HG02884 (cell line): ENCODE measurements around the gene HMCN1.
"Not testable (repeated sequence)": the region's sequence is repeated elsewhere in the genome, so short reads cannot be mapped to it uniquely, and the experiment has no call there.

Source experiments
- ATAC-seq: cut with Tn5 transposase; IDR thresholded peaks from one replicate; pipeline ENCODE4 v1.9.1; 2021; ENCODE audit warnings: mild to moderate bottlenecking, moderate library complexity; ENCODE audit not compliant: unreplicated experiment

Gene HMCN1

DNA sequence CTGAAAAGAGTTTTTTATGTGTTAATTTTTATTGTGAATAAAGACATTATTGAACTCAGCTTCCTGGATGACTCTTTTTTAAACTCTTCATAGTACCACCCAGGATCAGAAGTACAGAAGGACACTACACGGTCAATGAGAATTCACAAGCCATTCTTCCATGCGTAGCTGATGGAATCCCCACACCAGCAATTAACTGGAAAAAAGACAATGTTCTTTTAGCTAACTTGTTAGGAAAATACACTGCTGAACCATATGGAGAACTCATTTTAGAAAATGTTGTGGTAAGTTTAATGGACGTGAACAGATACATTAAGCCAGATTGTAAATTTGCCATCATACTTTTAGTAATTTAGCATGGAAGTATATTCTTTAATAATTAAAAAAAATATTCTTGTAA is 391.3 kb downstream of the HMCN1 start:
- ATAC-seq, result no peak

DNA sequence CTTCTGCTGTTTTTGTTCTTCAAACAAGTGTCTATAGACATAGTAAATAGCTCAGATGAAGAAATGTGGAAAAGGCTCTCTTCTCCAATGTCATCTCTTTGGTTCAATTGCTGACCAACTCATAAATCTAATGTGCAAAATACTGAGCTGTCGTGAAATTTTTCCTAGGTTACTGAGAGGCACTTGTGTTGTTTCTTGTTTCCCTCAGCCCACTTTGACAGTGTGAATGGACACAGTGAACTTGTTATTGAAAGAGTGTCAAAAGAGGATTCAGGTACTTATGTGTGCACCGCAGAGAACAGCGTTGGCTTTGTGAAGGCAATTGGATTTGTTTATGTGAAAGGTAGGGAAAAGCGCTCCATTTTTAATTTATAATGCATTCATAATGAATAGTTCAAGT is 395.6 kb downstream of the HMCN1 start:
- no peak for ATAC-seq

DNA sequence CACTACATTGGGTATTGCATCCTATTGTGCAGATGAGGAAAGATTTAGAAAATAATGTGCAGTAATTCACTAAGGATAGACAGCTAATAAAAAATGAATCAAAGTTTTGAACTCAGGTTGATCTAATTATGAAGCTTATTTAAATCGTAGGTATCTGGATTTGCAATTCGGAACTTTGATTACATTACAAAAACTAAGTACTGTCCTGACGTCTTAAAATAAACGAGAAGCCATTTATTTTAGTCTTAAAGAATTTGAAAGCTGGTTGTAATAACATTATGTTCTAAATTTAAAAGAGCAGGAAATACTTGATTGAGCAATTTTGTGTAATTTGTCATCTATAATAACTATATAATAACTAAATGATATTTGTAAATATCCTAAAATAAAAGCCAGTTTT is 404.9 kb downstream of the HMCN1 start:
- ATAC-seq, result no peak

DNA sequence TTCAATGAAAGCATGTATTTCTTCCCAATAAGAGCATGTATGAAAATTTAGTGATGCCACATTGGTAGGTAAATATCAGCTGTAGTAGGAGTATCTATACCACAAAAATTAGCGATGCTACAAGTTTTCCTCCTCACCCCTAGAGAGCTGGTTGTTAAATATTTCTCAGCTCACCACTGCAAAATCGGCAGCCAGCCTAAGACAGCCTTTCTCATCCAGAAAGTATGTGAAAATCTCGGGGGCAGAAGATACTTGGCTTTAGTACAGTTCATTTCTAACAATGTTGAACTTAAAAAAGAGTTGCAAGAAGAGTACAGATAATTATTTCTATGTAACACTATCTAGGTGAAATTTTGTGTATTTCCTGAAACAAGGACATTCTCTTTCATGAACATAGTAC is 405.5 kb downstream of the HMCN1 start:
- no peak for ATAC-seq

DNA sequence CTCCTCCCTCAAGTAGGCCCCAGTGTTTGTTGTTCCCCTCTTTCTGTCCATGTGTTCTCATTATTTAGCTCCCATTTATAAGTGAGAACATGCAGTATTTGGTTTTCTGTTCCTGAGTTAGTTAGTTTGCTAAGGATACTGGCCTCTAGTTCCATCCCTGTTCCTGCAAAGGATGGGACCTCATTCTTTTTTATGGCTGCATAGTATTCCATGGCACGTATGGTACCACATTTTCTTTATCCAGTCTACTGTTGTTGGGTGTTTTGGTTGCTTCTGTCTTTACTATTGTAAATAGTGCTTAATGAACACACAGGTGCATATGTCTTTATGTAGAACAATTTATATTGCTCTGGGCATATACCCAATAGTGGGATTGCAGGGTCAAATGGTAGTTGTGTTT is 408.0 kb downstream of the HMCN1 start:
- ATAC-seq, result no peak

DNA sequence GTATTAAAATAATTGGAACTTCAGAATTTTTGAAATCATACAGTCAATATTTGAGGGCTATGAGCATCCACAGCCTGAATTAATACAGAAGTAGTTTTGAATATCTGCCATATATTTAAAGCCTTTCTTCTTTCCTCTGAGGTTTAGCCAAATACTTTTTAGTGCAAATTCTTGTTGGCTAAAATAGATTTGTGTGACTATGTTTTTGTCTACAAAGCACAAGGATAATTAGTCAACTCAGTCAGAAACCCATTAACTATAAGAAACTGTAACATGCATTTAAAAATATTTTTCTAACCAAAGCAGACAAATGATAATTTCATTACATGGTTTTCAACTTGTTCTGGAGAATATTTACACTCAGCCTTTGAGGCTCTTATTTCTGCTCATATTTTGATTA is 408.7 kb downstream of the HMCN1 start:
- no peak for ATAC-seq

DNA sequence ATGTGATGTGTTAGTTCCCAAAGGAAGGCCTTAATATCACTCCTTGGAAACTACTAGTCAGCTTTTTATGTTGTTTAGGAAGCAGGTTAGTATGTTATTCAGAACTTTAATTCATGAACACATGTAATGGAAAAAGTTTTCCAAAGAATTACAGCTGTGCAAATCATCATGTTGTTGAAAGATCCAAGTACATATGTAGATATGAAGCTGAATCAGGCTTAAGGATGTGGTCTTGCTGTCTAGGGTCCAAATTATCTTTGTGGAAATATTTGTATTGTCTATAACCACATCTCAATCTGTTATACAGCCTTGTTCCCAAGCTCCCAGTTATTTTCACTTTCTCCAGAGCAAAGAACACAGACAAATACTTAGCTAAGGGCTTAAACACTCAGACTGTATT is 409.3 kb downstream of the HMCN1 start:
- ATAC-seq, result no peak

DNA sequence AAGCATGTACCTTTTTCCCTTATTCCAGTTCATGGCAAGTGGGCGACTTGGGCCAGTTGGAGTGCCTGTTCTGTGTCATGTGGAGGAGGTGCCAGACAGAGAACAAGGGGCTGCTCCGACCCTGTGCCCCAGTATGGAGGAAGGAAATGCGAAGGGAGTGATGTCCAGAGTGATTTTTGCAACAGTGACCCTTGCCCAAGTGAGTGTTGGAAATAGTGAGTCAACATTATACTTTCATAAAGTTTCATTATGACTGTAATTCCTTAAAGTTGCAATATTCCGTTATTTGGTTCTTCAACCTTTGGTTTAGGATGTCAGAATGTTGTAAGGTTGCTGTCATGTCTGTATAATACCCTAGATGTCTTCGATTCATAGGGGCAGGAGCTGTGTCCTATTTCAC is 410.3 kb downstream of the HMCN1 start:
- no peak for ATAC-seq

DNA sequence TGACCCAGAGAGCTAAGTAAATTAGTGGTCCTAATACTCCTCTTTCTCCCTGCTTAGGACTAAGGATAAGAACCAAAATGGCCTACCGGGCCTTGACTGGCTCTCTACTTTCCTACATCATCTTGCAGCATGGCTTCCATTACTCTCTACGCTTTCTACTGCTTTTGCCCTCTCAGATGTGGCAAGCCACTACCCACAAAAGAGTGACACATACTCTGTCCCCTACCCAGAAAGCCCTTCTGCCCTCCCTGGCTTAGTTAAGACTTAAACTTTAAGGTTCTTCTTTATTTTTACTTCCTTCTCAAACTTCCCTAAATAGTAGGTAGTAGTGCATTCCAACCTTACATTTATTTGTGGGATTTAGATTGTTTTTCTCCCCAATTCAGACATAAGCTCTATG is 412.8 kb downstream of the HMCN1 start:
- ATAC-seq, result no peak

DNA sequence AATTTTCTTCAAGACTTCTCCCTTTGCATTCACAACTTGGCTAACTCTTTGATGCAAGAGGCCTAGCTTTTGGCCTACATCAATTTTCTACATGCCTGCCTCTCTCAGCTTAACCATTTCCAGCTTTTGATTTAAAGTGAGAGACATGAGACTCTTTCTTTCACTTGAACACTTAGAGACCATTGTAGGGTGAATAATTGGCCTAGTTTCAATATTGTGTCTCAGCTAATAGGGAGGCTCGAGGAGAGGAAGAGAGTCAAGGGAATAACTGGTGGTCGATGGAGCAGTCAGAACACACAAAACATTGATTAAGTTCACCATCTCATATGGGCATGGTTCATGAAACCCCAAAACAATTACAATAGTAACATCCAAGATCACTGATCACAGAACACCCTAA is 415.4 kb downstream of the HMCN1 start:
- no peak for ATAC-seq

DNA sequence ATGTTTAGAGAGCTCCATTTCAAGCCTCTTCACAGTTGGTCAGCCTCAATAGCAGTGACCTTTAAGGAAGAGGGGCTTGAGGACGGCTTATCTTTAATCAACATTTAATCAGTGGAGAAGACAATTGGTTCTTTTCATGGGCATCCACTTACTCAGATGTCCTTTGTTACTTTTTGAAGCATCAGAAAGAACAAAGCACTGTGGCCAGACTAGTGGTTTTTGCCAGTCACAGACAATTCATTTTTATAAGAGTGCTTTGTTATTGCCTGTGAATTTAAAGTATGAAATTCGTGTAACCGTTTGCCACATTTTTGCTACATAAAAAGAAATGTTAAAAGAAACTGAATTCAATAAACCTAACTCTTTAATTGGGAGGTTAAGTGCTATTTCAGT is 418.0 kb downstream of the HMCN1 start:
- ATAC-seq, result no peak

DNA sequence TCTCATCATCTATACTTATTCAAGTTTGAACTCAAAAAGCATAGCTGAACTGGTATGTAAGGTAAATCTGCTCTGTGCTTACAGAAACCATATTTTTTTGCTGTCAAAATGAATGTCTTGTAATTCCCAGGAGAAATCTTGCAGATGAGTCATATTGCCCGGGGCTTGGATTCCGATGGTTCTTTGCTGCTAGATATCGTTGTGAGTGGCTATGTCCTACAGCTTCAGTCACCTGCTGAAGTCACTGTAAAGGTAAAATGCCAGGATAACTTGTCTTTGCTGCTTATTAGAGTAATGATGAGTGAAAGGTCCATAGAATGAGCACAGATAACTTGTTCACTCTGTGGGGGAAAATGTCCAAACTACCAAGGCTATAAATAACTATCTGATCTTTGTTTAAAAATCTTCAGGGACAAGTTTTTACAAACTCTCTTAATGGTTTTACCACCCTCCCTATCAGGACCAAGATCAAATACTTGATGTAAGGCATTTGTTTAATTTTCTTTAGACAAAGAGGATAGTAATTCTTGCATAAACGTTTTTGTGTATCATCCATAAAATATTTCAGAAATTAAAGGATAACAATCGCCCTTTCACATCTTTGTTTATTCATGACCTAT is 418.5 kb downstream of the HMCN1 start:
- no peak for ATAC-seq

DNA sequence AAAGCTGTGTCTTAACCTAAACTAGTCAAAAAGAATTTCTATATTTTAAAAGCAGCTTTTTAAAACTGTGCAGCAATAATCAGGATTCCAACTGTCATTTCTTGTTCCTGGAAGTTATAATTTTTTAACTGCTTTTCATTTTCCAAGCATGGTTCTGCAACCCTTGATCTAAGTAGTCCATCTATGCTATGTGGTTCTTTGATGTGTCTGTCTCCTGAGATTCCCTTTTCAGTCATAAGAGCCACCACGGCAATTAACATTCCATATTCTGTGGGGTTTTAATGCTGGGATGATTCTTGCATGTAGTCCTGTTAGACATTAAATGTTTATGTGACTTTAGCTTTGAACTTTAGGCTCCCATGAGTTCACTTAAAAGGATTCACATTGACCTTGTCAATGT is 420.5 kb downstream of the HMCN1 start:
- no peak for ATAC-seq

DNA sequence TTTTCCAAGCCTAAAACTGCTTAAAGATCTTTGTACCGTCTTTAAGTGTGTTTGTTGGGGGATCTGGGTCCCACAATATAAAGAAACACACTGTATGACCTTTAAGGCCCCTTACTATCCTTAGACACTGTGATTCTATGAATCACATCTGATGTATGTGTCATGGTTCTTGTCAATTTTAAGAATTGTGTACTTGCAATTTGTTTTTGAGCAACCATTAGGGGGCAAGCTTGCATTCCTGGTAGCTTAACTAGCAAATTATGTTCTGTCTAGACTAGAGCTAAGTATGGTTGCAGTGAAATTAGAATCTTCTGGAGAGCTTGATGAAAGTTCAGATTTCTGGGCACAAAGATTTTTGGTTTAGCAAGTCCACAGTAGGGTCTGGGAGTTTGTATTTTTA is 421.4 kb downstream of the HMCN1 start:
- peak; percentile 69 for ATAC-seq

DNA sequence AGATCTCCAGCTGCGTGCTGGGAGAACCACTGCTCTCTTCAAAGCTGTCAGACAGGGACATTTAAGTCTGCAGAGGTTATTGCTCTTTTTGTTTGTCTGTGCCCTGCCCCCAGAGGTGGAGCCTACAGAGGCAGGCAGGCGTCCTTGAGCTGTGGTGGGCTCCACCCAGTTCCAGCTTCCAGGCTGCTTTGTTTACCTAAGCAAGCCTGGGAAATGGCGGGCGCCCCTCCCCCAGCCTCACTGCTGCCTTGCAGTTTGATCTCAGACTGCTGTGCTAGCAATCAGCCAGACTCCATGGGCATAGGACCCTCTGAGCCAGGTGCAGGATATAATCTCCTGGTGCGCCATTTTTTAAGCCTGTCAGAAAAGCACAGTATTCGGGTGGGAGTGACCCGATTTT is 428.7 kb downstream of the HMCN1 start:
- ATAC-seq, result not testable (repeated sequence)

DNA sequence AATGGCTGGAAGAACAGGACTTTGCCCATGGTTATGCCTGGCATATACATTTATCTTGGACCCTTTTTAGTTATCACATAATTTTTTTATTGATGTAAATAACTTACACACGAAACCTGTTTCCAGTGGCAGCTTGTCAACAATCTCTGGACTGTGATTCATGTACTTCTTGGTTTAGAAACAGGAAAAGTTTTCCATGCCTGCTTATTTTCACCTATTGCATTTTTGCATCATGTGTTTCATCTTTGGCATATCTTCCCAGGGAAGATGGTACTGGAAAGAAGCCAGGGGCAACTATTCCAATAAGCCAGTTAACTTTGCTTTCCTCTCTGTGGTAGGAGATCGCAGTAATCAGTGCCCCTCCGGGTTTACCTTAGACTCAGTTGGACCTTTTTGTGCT is 430.6 kb downstream of the HMCN1 start:
- ATAC-seq, result no peak

DNA sequence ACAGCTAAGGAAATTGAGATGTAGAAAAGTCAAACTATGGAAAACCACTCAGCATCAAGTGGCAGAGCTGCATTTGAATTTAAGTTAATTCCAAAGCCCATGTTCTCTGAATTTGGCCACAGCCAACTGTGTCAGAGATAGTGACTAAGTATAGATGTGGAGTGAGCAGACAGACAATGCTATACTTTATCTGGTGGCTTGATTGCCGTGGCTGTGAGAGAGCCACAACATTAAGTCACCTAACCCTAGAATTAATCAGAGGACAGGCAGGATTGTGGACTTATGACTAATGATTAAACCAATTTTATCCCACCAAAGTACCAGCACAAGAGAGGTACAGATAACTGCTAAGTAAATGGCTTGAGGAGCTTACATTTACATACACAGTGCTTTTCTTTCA is 431.1 kb downstream of the HMCN1 start:
- no peak for ATAC-seq

DNA sequence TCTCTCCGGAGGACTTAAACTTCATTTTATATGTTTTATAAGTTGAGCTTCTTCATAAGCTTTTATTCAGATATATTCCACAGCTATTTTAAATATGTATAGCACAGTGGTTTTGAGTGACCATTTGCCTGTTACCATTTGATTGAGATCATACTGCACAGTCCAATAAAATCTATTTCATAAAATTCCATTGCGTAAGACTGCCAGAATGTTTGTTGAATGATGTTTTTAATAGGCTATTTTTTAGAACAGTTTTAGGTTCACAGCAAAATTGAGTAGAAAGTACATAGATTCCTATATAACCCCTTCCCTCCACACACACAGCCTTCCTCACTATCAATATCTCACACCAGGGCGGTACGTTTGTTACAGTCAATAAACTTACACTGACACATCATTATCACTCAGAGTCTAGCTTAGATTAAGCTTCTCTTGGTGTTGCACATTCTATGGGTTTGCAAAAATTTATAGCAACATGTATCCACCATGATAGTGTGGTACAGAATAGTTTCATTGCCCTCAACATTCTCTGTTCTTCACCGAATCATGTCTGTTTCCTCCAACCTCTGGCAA is 433.0 kb downstream of the HMCN1 start:
- ATAC-seq, result no peak

DNA sequence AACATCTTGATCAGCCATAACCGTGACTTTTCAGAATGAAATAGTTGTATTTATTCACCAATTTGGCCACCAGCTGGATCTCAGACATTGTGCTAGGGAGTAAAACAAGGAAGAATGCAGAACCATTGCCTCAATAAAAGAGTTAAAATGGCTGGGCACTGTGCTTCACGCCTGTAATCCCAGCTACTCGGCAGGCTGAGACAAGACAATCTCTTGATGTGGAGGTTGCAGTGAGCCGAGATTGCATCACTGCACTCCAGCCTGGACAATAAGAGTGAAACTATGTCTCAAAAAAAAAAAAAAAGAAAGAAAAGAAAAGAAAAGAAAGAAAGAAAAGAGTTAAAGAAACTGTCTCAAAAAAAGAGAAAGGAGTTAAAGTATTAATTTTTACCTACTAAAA is 441.4 kb downstream of the HMCN1 start:
- no peak for ATAC-seq

DNA sequence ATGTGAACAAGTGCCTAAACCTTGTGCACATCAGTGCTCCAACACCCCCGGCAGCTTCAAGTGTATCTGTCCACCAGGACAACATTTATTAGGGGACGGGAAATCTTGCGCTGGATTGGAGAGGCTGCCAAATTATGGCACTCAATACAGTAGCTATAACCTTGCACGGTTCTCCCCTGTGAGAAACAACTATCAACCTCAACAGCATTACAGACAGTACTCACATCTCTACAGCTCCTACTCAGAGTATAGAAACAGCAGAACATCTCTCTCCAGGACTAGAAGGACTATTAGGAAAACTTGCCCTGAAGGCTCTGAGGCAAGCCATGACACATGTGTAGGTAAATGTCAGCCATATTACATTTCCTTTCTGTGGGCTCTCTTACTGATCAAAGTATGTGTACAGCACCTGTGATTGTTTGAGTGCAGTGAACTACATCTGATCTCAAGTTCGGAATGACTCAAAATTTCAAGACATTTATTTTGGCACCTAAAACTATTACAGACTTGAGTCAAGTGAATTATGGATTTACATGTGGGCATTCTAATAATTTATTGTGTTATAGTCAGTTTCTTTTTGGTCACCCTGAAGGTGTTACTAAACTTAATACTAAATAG is 444.3 kb downstream of the HMCN1 start:
- peak; percentile 39 for ATAC-seq

DNA sequence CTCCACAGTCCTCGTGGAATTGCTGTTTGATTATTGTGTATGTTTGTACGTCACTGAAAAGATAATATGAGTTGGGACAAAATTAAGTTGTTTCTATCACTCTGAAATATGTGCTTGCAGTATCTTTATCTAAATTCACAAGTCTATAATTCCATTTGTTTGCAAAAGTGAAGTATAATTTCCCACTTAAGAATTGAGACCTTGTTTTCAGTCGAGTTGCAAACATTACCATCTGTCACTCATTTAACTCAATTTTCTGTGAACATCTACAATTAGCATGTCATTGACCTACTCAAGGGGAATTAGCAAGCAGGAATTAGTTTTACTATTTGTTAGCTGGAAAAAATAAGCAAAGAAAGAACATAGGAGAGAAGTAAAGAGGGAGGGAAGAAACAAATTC is 445.0 kb downstream of the HMCN1 start:
- no peak for ATAC-seq

DNA sequence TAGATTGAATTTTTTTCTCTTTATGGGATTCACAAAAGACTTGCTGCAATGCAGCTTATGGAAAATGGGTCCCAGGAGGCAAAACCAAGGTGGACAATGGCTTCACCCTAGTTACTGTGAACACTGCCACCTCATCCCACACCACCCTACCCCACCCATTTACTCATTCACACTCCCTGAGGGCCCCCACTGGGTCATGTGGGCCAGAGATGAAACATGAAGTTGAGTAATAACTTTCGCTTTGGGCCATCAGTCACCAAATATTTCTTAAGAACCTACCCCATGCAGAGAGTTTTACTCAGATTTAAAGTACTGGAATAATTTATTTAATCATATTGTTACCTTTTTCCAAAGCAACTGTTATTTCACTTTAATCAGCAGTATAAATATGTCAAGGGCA is 449.0 kb downstream of the HMCN1 start:
- ATAC-seq, result peak; percentile 56
